Uterus (tissue), 2 donors: ENCODE data around the gene NPFFR2.

Experiments
- POLR2A ChIP-seq, 2 donors: fragments of 450-650 bp; IDR thresholded peaks; one replicate each; pipeline ENCODE4 v1.6.1; 2016; ENCODE audit warnings: antibody characterized with exemption in 2 of 2, mild to moderate bottlenecking in 1 of 2, moderate library complexity in 1 of 2
- TF ChIP-seq, protein P1 (sequence below), 4 experiments: fragments of 200-600 bp in 2 of 4; fragments of 450-650 bp in 2 of 4; sonication (generic) in 2 of 4; IDR thresholded peaks; one replicate each; pipeline ENCODE4 v1.5.1; 2016 to 2019; ENCODE audit warnings: antibody characterized with exemption in 4 of 4, mild to moderate bottlenecking in 2 of 4, moderate library complexity in 1 of 4

- no peak for TF ChIP-seq POLR2A (IDR thresholded peaks at IDR 0.05)
- TF ChIP-seq, protein P1, sequence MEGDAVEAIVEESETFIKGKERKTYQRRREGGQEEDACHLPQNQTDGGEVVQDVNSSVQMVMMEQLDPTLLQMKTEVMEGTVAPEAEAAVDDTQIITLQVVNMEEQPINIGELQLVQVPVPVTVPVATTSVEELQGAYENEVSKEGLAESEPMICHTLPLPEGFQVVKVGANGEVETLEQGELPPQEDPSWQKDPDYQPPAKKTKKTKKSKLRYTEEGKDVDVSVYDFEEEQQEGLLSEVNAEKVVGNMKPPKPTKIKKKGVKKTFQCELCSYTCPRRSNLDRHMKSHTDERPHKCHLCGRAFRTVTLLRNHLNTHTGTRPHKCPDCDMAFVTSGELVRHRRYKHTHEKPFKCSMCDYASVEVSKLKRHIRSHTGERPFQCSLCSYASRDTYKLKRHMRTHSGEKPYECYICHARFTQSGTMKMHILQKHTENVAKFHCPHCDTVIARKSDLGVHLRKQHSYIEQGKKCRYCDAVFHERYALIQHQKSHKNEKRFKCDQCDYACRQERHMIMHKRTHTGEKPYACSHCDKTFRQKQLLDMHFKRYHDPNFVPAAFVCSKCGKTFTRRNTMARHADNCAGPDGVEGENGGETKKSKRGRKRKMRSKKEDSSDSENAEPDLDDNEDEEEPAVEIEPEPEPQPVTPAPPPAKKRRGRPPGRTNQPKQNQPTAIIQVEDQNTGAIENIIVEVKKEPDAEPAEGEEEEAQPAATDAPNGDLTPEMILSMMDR (IDR thresholded peaks at IDR 0.05), result no peak
Measured at GRCh38 chr4:72055566-72055965, 23.8 kb downstream of the NPFFR2 start.
